Measurements from ENCODE around the gene SSPN. TPM values are rescaled to one million over a fixed set of nuclear protein-coding genes. Genes with fewer than 3 reads are reported as not detected.

Gene SSPN
- total RNA-seq, 1 donor from 2014 or later, result 0.84 TPM

DNA sequence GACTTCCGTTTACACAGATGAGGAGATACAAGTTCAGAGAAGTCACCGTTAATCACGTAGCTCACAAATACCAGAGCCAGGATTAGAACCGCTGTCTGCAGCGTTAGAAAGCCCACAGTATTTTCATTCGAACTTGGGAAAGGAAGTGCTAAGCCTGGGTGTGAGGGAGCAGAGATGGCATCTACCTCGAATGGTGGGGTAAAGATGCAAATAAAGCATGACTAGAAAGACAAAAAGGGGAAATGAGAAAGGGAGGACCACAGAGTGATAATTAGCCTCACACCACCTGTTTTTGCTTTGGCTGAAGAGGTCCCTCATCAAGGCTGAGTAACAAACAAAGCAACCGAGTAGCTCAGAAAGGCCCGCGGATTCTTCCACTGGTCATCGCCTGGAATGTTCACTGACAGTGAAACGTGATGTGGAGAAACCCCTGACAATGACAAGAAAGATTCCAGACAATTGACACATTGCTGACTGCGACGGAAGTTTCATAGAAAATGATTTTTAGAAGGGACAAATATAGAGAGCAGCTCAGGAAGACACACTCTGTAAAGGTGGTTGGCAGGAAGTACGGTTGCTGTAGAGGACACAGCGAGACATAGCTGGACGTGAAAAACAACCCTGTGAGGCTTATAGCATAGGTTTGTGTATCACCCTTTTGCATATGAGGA is 39.0 kb upstream of the SSPN start:
- H3K36me3 Mint-ChIP-seq, result no peaks in the 10 kb centered on the region
- no peaks in the 10 kb centered on the region for H3K9me3 Mint-ChIP-seq
- Histone ChIP-seq H3K36me3 (no peaks in the 10 kb centered on the region), H3K27me3 (no peaks in the 10 kb centered on the region), H3K4me1 (no peaks in the 10 kb centered on the region), H3K79me2 (ENCODE audit: low read depth) (no peaks in the 10 kb centered on the region), H3K4me2 (no peak overlapping the region), H3K9me3 (ENCODE audit: low read depth) (no peaks in the 10 kb centered on the region), H2AFZ (replicated peaks) (no peak overlapping the region), H4K20me1 (ENCODE audit: low read depth) (no peaks in the 10 kb centered on the region), H3F3A (ENCODE audit: low read depth) (no peaks in the 10 kb centered on the region), H3K9ac (no peak overlapping the region), H3K4me3 (no peak overlapping the region), H3K27ac (no peak overlapping the region)
- no peak for DNase-seq (ENCODE audit: low spot score)
- peaks cover 2% of the 10 kb centered on the region for H3K27me3 Mint-ChIP-seq (ENCODE audit: insufficient read depth, low read depth)
- no peaks in the 10 kb centered on the region for H3K4me1 Mint-ChIP-seq
- H3K27ac Mint-ChIP-seq, result no peak overlapping the region
- no peak for TF ChIP-seq EZH2phosphoT487 (IDR thresholded peaks at IDR 0.05)
- no peak for TF ChIP-seq CTCF (IDR thresholded peaks at IDR 0.05)
- TF ChIP-seq EZH2 (IDR thresholded peaks at IDR 0.05), result no peak
- no peak overlapping the region for H3K4me3 Mint-ChIP-seq

- no peak for DNase-seq (ENCODE audit: low spot score)
- H3K27me3 ChIP-seq, result no peaks in the 10 kb centered on the region
- H3K36me3 ChIP-seq, result no peaks in the 10 kb centered on the region
- TF ChIP-seq EZH2 (IDR thresholded peaks at IDR 0.05), result no peak
- TF ChIP-seq EZH2phosphoT487 (IDR thresholded peaks at IDR 0.05), result no peak
- no peak for TF ChIP-seq CTCF (IDR thresholded peaks at IDR 0.05)
- no peaks in the 10 kb centered on the region for H4K20me1 ChIP-seq (ENCODE audit: low read depth)
- H3K4me2 ChIP-seq, result no peak overlapping the region
- H3K9me3 Mint-ChIP-seq, result no peaks in the 10 kb centered on the region
- no peaks in the 10 kb centered on the region for H3K79me2 ChIP-seq (ENCODE audit: low read depth)
- H3K36me3 Mint-ChIP-seq, result no peaks in the 10 kb centered on the region
- no peaks in the 10 kb centered on the region for H3F3A ChIP-seq (ENCODE audit: low read depth)
- H3K4me3 Mint-ChIP-seq, result no peak overlapping the region
- no peak overlapping the region for H3K9ac ChIP-seq
- no peaks in the 10 kb centered on the region for H3K4me1 ChIP-seq
- no peak overlapping the region for H3K27ac ChIP-seq
- no peak overlapping the region for H3K27ac Mint-ChIP-seq
- H3K27me3 Mint-ChIP-seq (ENCODE audit: insufficient read depth, low read depth), result peaks cover 2% of the 10 kb centered on the region
- H3K4me3 ChIP-seq, result no peak overlapping the region
- no peaks in the 10 kb centered on the region for H3K9me3 ChIP-seq (ENCODE audit: low read depth)
- no peaks in the 10 kb centered on the region for H3K4me1 Mint-ChIP-seq
- H2AFZ ChIP-seq (replicated peaks), result no peak overlapping the region
Observed at GRCh38 chr12:26157001-26157400, 38.4 kb upstream of the SSPN start.

DNA sequence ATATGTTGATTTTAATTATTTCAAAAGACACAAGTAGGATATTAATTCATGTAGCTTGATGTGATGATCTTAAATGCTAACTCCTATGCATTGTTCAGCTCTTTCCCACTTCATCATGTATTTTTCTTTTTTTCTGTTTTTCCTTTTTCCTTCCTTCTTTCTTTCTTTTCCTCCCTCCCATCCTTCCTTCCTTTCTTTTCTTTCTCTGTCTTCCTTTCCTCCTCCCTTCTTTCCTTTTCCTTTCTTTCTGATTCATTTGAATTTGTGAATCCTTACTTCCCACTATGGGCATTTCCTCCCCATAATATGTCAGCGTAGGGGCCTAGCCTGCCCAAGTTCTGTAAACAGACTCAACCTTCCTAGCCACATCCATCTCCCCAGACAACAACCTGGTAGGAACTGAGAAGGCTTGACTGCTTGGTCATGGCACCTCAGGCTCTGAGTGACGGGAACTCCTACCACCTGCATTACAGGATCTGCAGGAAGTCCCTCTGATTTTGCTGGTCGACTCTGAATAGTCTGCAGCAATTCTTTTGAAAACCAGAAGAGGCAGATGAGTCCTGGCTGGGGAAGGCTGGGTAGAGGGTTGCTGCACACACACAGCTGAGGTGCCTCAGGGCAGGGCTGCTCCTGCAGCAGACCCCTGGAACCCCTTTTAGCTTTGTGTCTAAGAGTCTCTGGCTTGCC is 37.2 kb upstream of the SSPN start:
- DNase-seq (ENCODE audit: low spot score), result no peak
- Mint-ChIP-seq H3K4me3 (no peak overlapping the region), H3K9me3 (peaks cover 3% of the 10 kb centered on the region), H3K4me1 (no peaks in the 10 kb centered on the region), H3K27me3 (ENCODE audit: insufficient read depth, low read depth) (peaks cover 2% of the 10 kb centered on the region), H3K36me3 (no peaks in the 10 kb centered on the region), H3K27ac (no peak overlapping the region)
- no peaks in the 10 kb centered on the region for H3K79me2 ChIP-seq (ENCODE audit: low read depth)
- H3F3A ChIP-seq (ENCODE audit: low read depth), result no peaks in the 10 kb centered on the region
- H3K4me1 ChIP-seq, result no peaks in the 10 kb centered on the region
- H4K20me1 ChIP-seq (ENCODE audit: low read depth), result no peaks in the 10 kb centered on the region
- no peak overlapping the region for H3K4me3 ChIP-seq
- no peaks in the 10 kb centered on the region for H3K36me3 ChIP-seq
- no peak for TF ChIP-seq CTCF (IDR thresholded peaks at IDR 0.05)
- TF ChIP-seq EZH2phosphoT487 (IDR thresholded peaks at IDR 0.05), result no peak
- no peak for TF ChIP-seq EZH2 (IDR thresholded peaks at IDR 0.05)
- H3K27me3 ChIP-seq, result no peaks in the 10 kb centered on the region
- H3K4me2 ChIP-seq, result no peak overlapping the region
- H3K9ac ChIP-seq, result no peak overlapping the region
- H3K9me3 ChIP-seq (ENCODE audit: low read depth), result no peaks in the 10 kb centered on the region
- no peak overlapping the region for H2AFZ ChIP-seq (replicated peaks)
- H3K27ac ChIP-seq, result no peak overlapping the region
